ENCODE measurements around the gene LCLAT1. TPM values are rescaled to one million over a fixed set of nuclear protein-coding genes. Genes with fewer than 3 reads are reported as not detected.

LCLAT1 gene
- total and polyA plus RNA-seq, 12 donors, result 1.9 to 23.0 (median 14.6) TPM

GRCh38 chr2:30437809-30438548 is 9.1 kb upstream of the LCLAT1 start:
- Histone ChIP-seq H3K27me3 (no peaks in the 10 kb centered on the region), H3K27ac (no peak overlapping the region), H3K4me3 (no peak overlapping the region), H3K36me3 (replicated peaks in 1 of 2) (no peaks in the 10 kb centered on the region), H3K4me1 (replicated peaks in 1 of 2) (peaks cover 0 to 8% of the 10 kb centered on the region in 2 donors), H3K9me3 (replicated peaks in 1 of 3) (no peaks in the 10 kb centered on the region)
- 73 to 78% (median 73%) methylated on average over 4 of the region's 4 CpGs for WGBS, 4 donors
- DNase-seq, result no peak
- TF ChIP-seq POLR2A (IDR thresholded peaks at IDR 0.05) (no peak), CTCF (IDR thresholded peaks at IDR 0.05) (no peak)
- intact Hi-C loops (cut with DNase I), result no loop called here

- H3K4me3 ChIP-seq, result no peak overlapping the region
- H3K27me3 ChIP-seq, result no peaks in the 10 kb centered on the region
- 80 to 85% (median 82%) methylated on average over 3 of the region's 3 CpGs for WGBS, 4 donors
- H3K4me1 ChIP-seq (replicated peaks in 1 of 2), result peaks cover 0 to 8% of the 10 kb centered on the region in 2 donors
- no peak overlapping the region for H3K27ac ChIP-seq
- intact Hi-C loops (cut with DNase I), result no loop called here
- TF ChIP-seq POLR2A (IDR thresholded peaks at IDR 0.05) (no peak), CTCF (IDR thresholded peaks at IDR 0.05) (no peak)
- DNase-seq, result no peak
- H3K36me3 ChIP-seq (replicated peaks in 1 of 2), result no peaks in the 10 kb centered on the region
- H3K9me3 ChIP-seq (replicated peaks in 1 of 3), result no peaks in the 10 kb centered on the region
Measured at GRCh38 chr2:30439296-30439695, 7.8 kb upstream of the LCLAT1 start.

GRCh38 chr2:30439879-30440278 is 7.2 kb upstream of the LCLAT1 start:
- H3K9me3 ChIP-seq (replicated peaks in 1 of 3), result no peaks in the 10 kb centered on the region
- DNase-seq, result no peak
- 90 to 94% (median 93%) methylated on average over 5 of the region's 5 CpGs for WGBS, 4 donors
- H3K27ac ChIP-seq, result no peak overlapping the region
- intact Hi-C loops (cut with DNase I), result loop anchor here in 1 of 2 donors (10.0 kb wide), 1 partner anchor 205 kb away; the partner anchor contains the start of gene LBH
- no peak overlapping the region for H3K4me3 ChIP-seq
- TF ChIP-seq CTCF (IDR thresholded peaks at IDR 0.05) (no peak), POLR2A (IDR thresholded peaks at IDR 0.05) (no peak)
- no peaks in the 10 kb centered on the region for H3K27me3 ChIP-seq
- no peaks in the 10 kb centered on the region for H3K36me3 ChIP-seq (replicated peaks in 1 of 2)
- peaks cover 0 to 8% of the 10 kb centered on the region in 2 donors for H3K4me1 ChIP-seq (replicated peaks in 1 of 2)

- H3K27me3 ChIP-seq, result no peaks in the 10 kb centered on the region
- no peak overlapping the region for H3K27ac ChIP-seq
- intact Hi-C loops (cut with DNase I), result loop anchor here in 1 of 2 donors (10.0 kb wide), 1 partner anchor 206 kb away; the partner anchor contains the start of gene LBH
- no peaks in the 10 kb centered on the region for H3K9me3 ChIP-seq (replicated peaks in 1 of 3)
- H3K4me3 ChIP-seq, result no peak overlapping the region
- no peak for DNase-seq
- H3K4me1 ChIP-seq (replicated peaks in 1 of 2), result peaks cover 0 to 8% of the 10 kb centered on the region in 2 donors
- H3K36me3 ChIP-seq (replicated peaks in 1 of 2), result no peaks in the 10 kb centered on the region
- no peak for TF ChIP-seq CTCF (IDR thresholded peaks at IDR 0.05)
- no peak for TF ChIP-seq POLR2A (IDR thresholded peaks at IDR 0.05)
- WGBS, 4 donors, result 85 to 95% (median 91%) methylated on average over 7 of the region's 7 CpGs
Measured at GRCh38 chr2:30441023-30441422, 6.0 kb upstream of the LCLAT1 start.

All from adrenal gland (tissue), 12 donors.